SH-SY5Y (cell line): ENCODE data around the gene TENT4B.

ENCODE experiments used
- GATA2 ChIP-seq: IDR thresholded peaks from 2 replicates; pipeline ENCODE4 v1.6.1; 2011; ENCODE audit warnings: mild to moderate bottlenecking, low read depth, low read length
- GATA3 ChIP-seq: IDR thresholded peaks from 2 replicates; pipeline ENCODE4 v1.6.1; 2011; ENCODE audit warnings: low read depth, mild to moderate bottlenecking, low read length, moderate library complexity

The TENT4B gene

GRCh38 chr16:50167556-50167955 is 14.4 kb downstream of the TENT4B start:
- TF ChIP-seq GATA3 = no peak
- no peak for TF ChIP-seq GATA2

- TF ChIP-seq GATA3 (no peak), GATA2 (no peak)
Observed at GRCh38 chr16:50169555-50170096, 16.5 kb downstream of the TENT4B start.

- no peak for TF ChIP-seq GATA2
- no peak for TF ChIP-seq GATA3
Observed at GRCh38 chr16:50172195-50172922, 19.3 kb downstream of the TENT4B start.

GRCh38 chr16:50173316-50173715 is 20.2 kb downstream of the TENT4B start:
- TF ChIP-seq GATA2 = no peak
- no peak for TF ChIP-seq GATA3

- TF ChIP-seq GATA3 = no peak
- TF ChIP-seq GATA2 = no peak
Observed at GRCh38 chr16:50178491-50178941, 25.4 kb downstream of the TENT4B start.

DNA sequence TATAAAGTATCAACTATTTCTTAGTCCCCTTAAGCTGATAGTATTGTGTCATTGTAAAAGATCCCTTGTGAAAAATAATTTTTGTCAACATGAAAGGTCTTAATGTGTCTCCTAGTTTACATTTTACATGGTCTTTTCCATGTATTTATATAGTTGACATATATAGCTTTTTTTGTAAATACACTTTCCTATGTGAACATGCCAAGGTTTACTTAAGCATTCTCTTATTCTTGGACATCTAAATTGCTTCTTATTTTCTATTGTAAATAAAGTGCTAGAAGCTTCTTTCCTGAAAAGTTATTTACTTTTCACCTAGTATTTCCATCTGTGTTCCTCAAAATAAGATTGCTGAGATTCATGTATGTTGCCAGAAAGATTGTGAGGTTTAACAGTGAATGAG is 29.3 kb downstream of the TENT4B start:
- TF ChIP-seq GATA2 (no peak), GATA3 (no peak)

DNA sequence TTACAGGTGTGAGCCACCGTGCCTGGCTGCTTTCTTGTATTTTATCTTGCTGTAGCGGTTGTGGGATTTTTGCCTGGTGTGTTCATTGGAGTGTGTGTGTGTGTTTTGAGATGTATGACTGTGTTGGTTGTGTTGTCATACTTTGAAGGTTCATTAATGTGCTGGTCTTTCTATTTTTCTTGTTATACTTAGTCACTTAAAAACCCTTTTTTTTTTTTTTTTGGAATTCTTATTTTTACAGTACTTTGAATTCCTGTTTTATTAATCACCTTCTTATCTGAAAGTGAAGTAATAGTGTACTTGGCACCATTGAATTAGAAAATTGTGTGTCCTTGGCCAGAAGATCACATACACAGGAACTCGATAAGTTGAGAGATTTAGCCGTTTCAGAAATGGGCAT is 30.2 kb downstream of the TENT4B start:
- TF ChIP-seq GATA3 = no peak
- TF ChIP-seq GATA2 = no peak

DNA sequence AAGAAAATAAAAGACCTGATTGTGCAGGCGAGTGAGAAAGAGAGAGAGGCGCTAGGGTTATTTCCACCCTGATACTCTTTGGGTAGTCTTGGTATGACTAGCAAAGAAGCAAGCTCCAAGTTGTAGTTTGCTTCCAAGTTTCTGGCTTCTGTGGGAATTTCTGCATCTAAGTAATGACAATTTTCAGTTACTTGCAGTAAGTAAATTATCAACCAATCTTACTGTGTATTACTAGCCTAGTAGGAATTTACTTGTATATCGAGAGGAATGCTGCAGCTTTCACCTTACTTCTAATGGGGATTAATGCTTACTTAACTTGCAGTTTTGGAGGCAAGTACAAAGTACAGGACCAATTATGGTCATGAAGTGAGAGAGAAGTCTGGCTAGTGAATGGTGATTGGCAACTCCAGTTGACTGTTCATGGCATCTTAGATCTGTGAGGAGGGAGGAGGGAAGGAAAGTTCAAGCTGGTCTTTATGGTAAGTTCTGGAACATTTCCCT is 31.9 kb downstream of the TENT4B start:
- TF ChIP-seq GATA3 = no peak
- TF ChIP-seq GATA2 = no peak

DNA sequence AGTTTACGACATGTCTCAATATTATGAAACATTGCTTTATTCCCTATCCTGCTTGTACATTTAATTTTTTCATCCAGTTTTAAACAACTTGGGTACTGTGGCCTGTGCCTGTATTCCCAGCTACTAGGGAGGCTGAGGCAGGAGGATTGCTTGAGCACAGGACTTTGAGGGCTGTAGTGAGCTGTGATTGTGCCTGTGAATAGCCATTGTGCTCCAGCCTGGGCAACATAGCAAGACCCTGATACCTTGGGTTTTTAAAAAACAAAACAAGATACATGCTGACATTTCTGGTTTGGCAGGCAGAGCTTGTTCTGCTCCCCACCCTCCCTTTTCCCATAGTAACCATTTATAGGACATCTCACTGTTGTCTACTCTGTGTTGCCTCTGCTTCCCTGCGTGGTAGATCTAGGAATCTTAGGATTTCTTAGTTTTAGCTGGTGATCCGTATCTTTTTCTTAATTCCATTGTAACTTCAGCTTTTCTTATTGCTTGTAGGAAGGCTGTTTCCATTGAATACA is 35.6 kb downstream of the TENT4B start:
- TF ChIP-seq GATA3 (no peak), GATA2 (no peak)

GRCh38 chr16:50190292-50190691 is 37.2 kb downstream of the TENT4B start:
- no peak for TF ChIP-seq GATA3
- no peak for TF ChIP-seq GATA2

DNA sequence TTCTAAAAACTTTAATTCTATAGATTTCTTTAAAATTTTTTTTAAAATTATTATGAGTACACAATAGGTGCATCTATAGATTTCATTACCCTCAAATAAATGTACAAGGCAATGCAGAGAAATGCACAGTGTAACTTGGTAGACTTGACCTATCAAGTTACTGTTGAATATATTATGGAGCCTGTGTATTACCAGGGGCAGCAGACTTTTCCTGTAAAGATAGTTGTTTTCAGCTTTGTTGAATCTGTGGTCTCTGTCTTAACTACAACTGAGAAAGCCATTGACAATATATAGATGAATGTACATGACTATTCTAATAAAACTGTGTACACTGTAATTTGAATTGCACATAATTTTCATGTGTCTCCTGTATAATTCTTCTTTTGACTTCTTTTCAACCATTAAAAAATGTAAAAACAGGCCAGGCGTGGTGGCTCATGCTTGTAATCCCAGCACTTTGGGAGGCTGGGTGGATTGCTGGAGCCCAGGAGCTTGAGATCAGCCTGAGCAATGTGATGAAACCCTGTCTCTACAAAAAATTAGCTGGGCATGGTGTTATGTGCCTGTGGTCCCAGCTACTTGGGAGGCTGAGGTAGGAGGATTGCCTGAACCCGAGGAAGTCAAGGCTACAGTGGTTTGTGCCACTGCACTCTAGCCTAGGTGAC is 39.4 kb downstream of the TENT4B start:
- TF ChIP-seq GATA3 (no peak), GATA2 (no peak)

GRCh38 chr16:50193594-50193993 is 40.5 kb downstream of the TENT4B start:
- TF ChIP-seq GATA2 (no peak), GATA3 (no peak)

DNA sequence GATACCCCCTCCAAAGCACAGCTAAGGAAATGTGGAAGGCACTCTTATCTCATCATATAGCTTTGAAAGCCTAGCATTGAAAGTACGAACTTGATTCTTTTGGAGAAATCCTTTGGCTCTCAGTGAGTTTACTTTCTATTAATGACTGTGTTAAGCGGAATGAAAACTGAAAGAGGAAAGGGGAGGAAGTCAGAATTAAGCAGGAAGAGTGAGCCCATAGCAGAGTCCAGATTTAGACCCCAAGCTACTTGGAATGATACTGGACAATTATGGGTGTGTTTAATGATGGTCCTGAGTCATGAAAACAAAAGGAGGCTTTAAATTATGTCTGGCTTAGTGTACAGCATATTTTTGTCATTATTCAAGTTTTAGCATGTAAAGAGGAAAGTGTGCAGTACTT is 42.2 kb downstream of the TENT4B start:
- TF ChIP-seq GATA3 (no peak), GATA2 (no peak)

GRCh38 chr16:50195756-50196155 is 42.6 kb downstream of the TENT4B start:
- TF ChIP-seq GATA2 = no peak
- TF ChIP-seq GATA3 = no peak
